ENCODE measurements around the gene MS4A6A.
"Not testable (repeated sequence)": the region's sequence is repeated elsewhere in the genome, so short reads cannot be mapped to it uniquely, and the experiment has no call there.

The MS4A6A gene

GRCh38 chr11:60130496-60130895 lies 52.4 kb downstream of the MS4A6A start:
- DNase-seq (ENCODE audit: low read depth in 4 of 4, low spot score in 1 of 4) = no peak

- DNase-seq (ENCODE audit: low read depth in 4 of 4, low spot score in 1 of 4) = no peak
Measured at GRCh38 chr11:60129853-60130252, 53.0 kb downstream of the MS4A6A start.

- not testable (repeated sequence) for DNase-seq (ENCODE audit: low read depth in 4 of 4, low spot score in 1 of 4)
Measured at GRCh38 chr11:60128866-60129265, 54.0 kb downstream of the MS4A6A start.

GRCh38 chr11:60128376-60128775 lies 54.5 kb downstream of the MS4A6A start:
- DNase-seq (ENCODE audit: low read depth in 4 of 4, low spot score in 1 of 4) = no peak

GRCh38 chr11:60127311-60127811 lies 55.5 kb downstream of the MS4A6A start:
- no peak for DNase-seq (ENCODE audit: low read depth in 4 of 4, low spot score in 1 of 4)

- DNase-seq (ENCODE audit: low read depth in 4 of 4, low spot score in 1 of 4) = no peak
Measured at GRCh38 chr11:60125956-60126585, 56.8 kb downstream of the MS4A6A start.

GRCh38 chr11:60124802-60125432 lies 58.0 kb downstream of the MS4A6A start:
- DNase-seq (ENCODE audit: low read depth in 4 of 4, low spot score in 1 of 4) = no peak

Measured in stimulated activated CD4-positive, alpha-beta T cell treated with anti-CD3 and anti-CD28 coated beads, Interleukin-1b, Interleukin-23, amount 100 ng/mL, for 24 hours (primary cell).